OCI-LY7 (cell line): Measurements from ENCODE around the gene OR2V2. TPM values are rescaled to one million over a fixed set of nuclear protein-coding genes. Genes with fewer than 3 reads are reported as not detected.

Source experiments
- BruUV-seq: library from RNA; stranded (reverse); fragments of 400-500 nt; replicated peaks from 2 replicates; lab custom pipeline; 2021; lab: Mats Ljungman, UMichigan
- CTCF ChIA-PET: fragments of 300-600 bp; sonication (Branson Sonifier 250); formaldehyde crosslinking; loops from one replicate; lab custom pipeline; 2022; ENCODE audit warnings: antibody characterized with exemption; ENCODE audit not compliant: unreplicated experiment; lab: Charles Lee
- POLR2A ChIA-PET: fragments of 300-600 bp; sonication (Branson Sonifier 250); formaldehyde crosslinking; loops from one replicate; lab custom pipeline; 2022; ENCODE audit warnings: antibody characterized with exemption; lab: Charles Lee
- DNase-seq: peaks from one replicate; pipeline ENCODE4 v3.0.0-alpha.2; 2015; ENCODE audit warnings: low spot score
- H2AFZ ChIP-seq: fragments of 200-600 bp; sonication (generic), shearing (Covaris generic); 2 replicates; pipeline ENCODE4 v1.6.1; 2014; ENCODE audit warnings: mild to moderate bottlenecking, antibody characterized with exemption, low read length, moderate library complexity
- H3K27ac ChIP-seq: fragments of 200-600 bp; sonication (generic); 2 replicates; pipeline ENCODE4 v1.5.1; 2014; ENCODE audit warnings: mixed run types, low read depth, mild to moderate bottlenecking, moderate library complexity, low read length, inconsistent platforms; ENCODE audit not compliant: poor library complexity, severe bottlenecking
- H3K36me3 ChIP-seq: fragments of 200-600 bp; sonication (generic); 2 replicates; pipeline ENCODE4 v1.6.1; 2014; ENCODE audit warnings: mild to moderate bottlenecking, antibody characterized with exemption, low read length, moderate library complexity, mixed read lengths; ENCODE audit not compliant: insufficient read depth
- H3K4me1 ChIP-seq: fragments of 200-600 bp; sonication (generic); 2 replicates; pipeline ENCODE4 v1.5.1; 2014; ENCODE audit warnings: mild to moderate bottlenecking, low read length; ENCODE audit not compliant: insufficient read depth, poor library complexity, severe bottlenecking
- H3K4me2 ChIP-seq: fragments of 200-600 bp; sonication (generic); 2 replicates; pipeline ENCODE4 v1.6.1; 2014; ENCODE audit warnings: mild to moderate bottlenecking, low read length
- H3K4me3 ChIP-seq: fragments of 200-600 bp; sonication (generic); 2 replicates; pipeline ENCODE4 v1.5.1; 2014; ENCODE audit warnings: mild to moderate bottlenecking, low read depth, low read length; ENCODE audit not compliant: poor library complexity, severe bottlenecking
- H3K79me2 ChIP-seq: fragments of 200-600 bp; sonication (generic); 2 replicates; pipeline ENCODE4 v1.6.1; 2016; ENCODE audit warnings: low read depth, mild to moderate bottlenecking, low read length, moderate library complexity, mixed read lengths; ENCODE audit not compliant: insufficient read depth
- H3K9me2 ChIP-seq: fragments of 200-600 bp; sonication (generic); 2 replicates; pipeline ENCODE4 v1.6.1; 2016; ENCODE audit warnings: mild to moderate bottlenecking, low read length, mixed read lengths; ENCODE audit not compliant: insufficient read depth
- H3K9me3 ChIP-seq: fragments of 200-600 bp; sonication (generic); 2 replicates; pipeline ENCODE4 v1.6.1; 2014; ENCODE audit warnings: mild to moderate bottlenecking, mixed run types, low read length, mixed read lengths
- H4K20me1 ChIP-seq: fragments of 200-600 bp; sonication (generic); 2 replicates; pipeline ENCODE4 v1.6.1; 2014; ENCODE audit warnings: mild to moderate bottlenecking, antibody characterized with exemption, low read length, moderate library complexity, mixed read lengths; ENCODE audit not compliant: insufficient read depth
- CTCF ChIP-seq: fragments of 200-600 bp; sonication (generic); conservative IDR thresholded peaks from 2 replicates; pipeline ENCODE4 v1.5.1; 2014; ENCODE audit warnings: mild to moderate bottlenecking, antibody characterized with exemption, low read length, moderate library complexity, mixed read lengths
- EZH2phosphoT487 ChIP-seq: fragments of 200-600 bp; sonication (generic); IDR thresholded peaks from 2 replicates; pipeline ENCODE4 v1.6.1; 2018; ENCODE audit warnings: low read depth, borderline replicate concordance, mild to moderate bottlenecking, mixed run types, antibody characterized with exemption, low read length, moderate library complexity, mixed read lengths
- intact Hi-C: fragments of 100-400 bp; cut with micrococcal nuclease; formaldehyde crosslinking; loops from one replicate; pipeline ENCODE4 v1.10.0; 2022; ENCODE audit not compliant: unreplicated experiment
- total RNA-seq, 2 experiments: library from RNA; depleted of rRNA in 1 of 2; stranded (reverse); fragments of >200 nt in 1 of 2; shearing (Covaris generic) in 1 of 2; gene quantifications; 2 replicates each; pipeline ENCODE4 v1.2.3, GENCODE V29; 2014 to 2022

The OR2V2 gene
- total RNA-seq, 2 experiments from 2014 or later, result 0.06 TPM; not detected in 1

GRCh38 chr5:181186022-181186421, 38.6 kb downstream of the OR2V2 start:
- no peak for TF ChIP-seq EZH2phosphoT487
- no peak for TF ChIP-seq CTCF
- no TSS peak for BruUV-seq
- Histone ChIP-seq H3K79me2 (no peaks in the 10 kb centered on the region), H3K4me3 (no peak overlapping the region), H3K9me2 (no peaks in the 10 kb centered on the region), H2AFZ (no peak overlapping the region), H3K4me2 (no peak overlapping the region), H3K4me1 (peaks cover 38% of the 10 kb centered on the region), H3K9me3 (no peaks in the 10 kb centered on the region), H3K27ac (no peak overlapping the region), H4K20me1 (no peaks in the 10 kb centered on the region), H3K36me3 (no peaks in the 10 kb centered on the region)
- ChIA-PET POLR2A (interaction anchor here (2.1 kb wide), 1 partner anchor 18 kb away, joined by 8 read pairs; no protein-coding TSS in a partner anchor), CTCF (no interaction called here)
- intact Hi-C loops, result no loop called here
- DNase-seq, result no peak

GRCh38 chr5:181186986-181187499, 39.7 kb downstream of the OR2V2 start:
- H3K9me3 ChIP-seq, result no peaks in the 10 kb centered on the region
- intact Hi-C loops, result no loop called here
- H3K27ac ChIP-seq, result peak overlapping the region; percentile 82
- H3K36me3 ChIP-seq, result no peaks in the 10 kb centered on the region
- peak overlapping the region; percentile 85 for H3K4me2 ChIP-seq
- H3K9me2 ChIP-seq, result no peaks in the 10 kb centered on the region
- H2AFZ ChIP-seq, result peak overlapping the region; percentile 63
- no peaks in the 10 kb centered on the region for H3K79me2 ChIP-seq
- ChIA-PET CTCF (interaction anchor here (0.5 to 1.2 kb wide), 2 partner anchors 14 to 40 kb away, joined by 3 to 8 read pairs; no protein-coding TSS in a partner anchor), POLR2A (interaction anchor here (0.7 to 1.6 kb wide), 4 partner anchors 14 to 74 kb away, joined by 3 to 7 read pairs (median 4); no protein-coding TSS in a partner anchor)
- H3K4me3 ChIP-seq, result peak overlapping the region; percentile 69
- no TSS peak for BruUV-seq
- peak; percentile 59 for DNase-seq
- H4K20me1 ChIP-seq, result no peaks in the 10 kb centered on the region
- peaks cover 37% of the 10 kb centered on the region for H3K4me1 ChIP-seq
- TF ChIP-seq CTCF (no peak), EZH2phosphoT487 (no peak)
